ENCODE data around the gene OR2M2. TPM values are rescaled to one million over a fixed set of nuclear protein-coding genes. Genes with fewer than 3 reads are reported as not detected.

OR2M2 gene
- total RNA-seq, 1 donor from 2014 or later = not detected

GRCh38 chr1:248229360-248229908 lies 54.8 kb downstream of the OR2M2 start:
- Histone ChIP-seq H4K20me1 (ENCODE audit: insufficient read depth, low read length) (no peaks in the 10 kb centered on the region), H3K4me1 (ENCODE audit: insufficient read depth, low read length) (no peaks in the 10 kb centered on the region), H3K4me3 (ENCODE audit: insufficient read depth, low read depth, low read length) (no peak overlapping the region), H3K79me2 (ENCODE audit: insufficient read depth, low read length) (no peaks in the 10 kb centered on the region), H3K9me3 (ENCODE audit: insufficient read depth, low read depth, low read length) (peaks cover 8% of the 10 kb centered on the region), H3K36me3 (ENCODE audit: insufficient read depth, low read length) (no peaks in the 10 kb centered on the region), H3K9ac (ENCODE audit: low read length) (no peak overlapping the region), H3K4me2 (ENCODE audit: low read length) (no peak overlapping the region), H3K27me3 (ENCODE audit: insufficient read depth, low read length) (no peaks in the 10 kb centered on the region), H2AFZ (ENCODE audit: low read depth, low read length) (no peak overlapping the region), H3K27ac (ENCODE audit: low read depth, low read length) (no peak overlapping the region)
- DNase-seq (ENCODE audit: low read depth) (no peak), FAIRE-seq (no peak)
- no peak overlapping the region for H3K27ac Mint-ChIP-seq (ENCODE audit: unreplicated experiment)
- H3K9me3 Mint-ChIP-seq (ENCODE audit: unreplicated experiment) = peaks cover 8% of the 10 kb centered on the region
- TF ChIP-seq CTCF (IDR thresholded peaks at IDR 0.05; ENCODE audit: insufficient read depth, low read depth, low read length) (no peak), EZH2 (IDR thresholded peaks at IDR 0.05; ENCODE audit: insufficient read depth, low read length) (no peak)
- no peaks in the 10 kb centered on the region for H3K4me1 Mint-ChIP-seq (ENCODE audit: low read depth, unreplicated experiment)
- H3K4me3 Mint-ChIP-seq (ENCODE audit: unreplicated experiment) = no peak overlapping the region
- H3K36me3 Mint-ChIP-seq (ENCODE audit: low read depth, unreplicated experiment) = no peaks in the 10 kb centered on the region
- no peaks in the 10 kb centered on the region for H3K27me3 Mint-ChIP-seq (ENCODE audit: low read depth, unreplicated experiment)

Other genes with a start within 250 kb of the OR2M2 start
- gene OR2AJ1, start 249.9 kb upstream of the OR2M2 start, total RNA-seq = not detected in 2 replicates
- gene OR2L8, start 226.0 kb upstream of the OR2M2 start, total RNA-seq = not detected in 2 replicates
- gene OR2AK2, start 209.6 kb upstream of the OR2M2 start, total RNA-seq = not detected in 2 replicates
- not detected in 2 replicates for gene OR2L5, start 161.2 kb upstream of the OR2M2 start, total RNA-seq
- gene OR2L2, start 144.8 kb upstream of the OR2M2 start, total RNA-seq = not detected in 2 replicates
- gene OR2L3, start 128.0 kb upstream of the OR2M2 start, total RNA-seq = not detected in 2 replicates
- gene OR2L13, start 79.6 kb upstream of the OR2M2 start, total RNA-seq = not detected in 2 replicates
- not detected in 2 replicates for gene OR2M5, start 29.7 kb upstream of the OR2M2 start, total RNA-seq
- gene OR2M3, start 22.4 kb downstream of the OR2M2 start, total RNA-seq = not detected in 2 replicates
- gene OR2M4, start 56.6 kb downstream of the OR2M2 start, total RNA-seq = not detected in 2 replicates
- not detected in 2 replicates for gene OR2T33, start 103.2 kb downstream of the OR2M2 start, total RNA-seq
- gene OR2T12, start 128.6 kb downstream of the OR2M2 start, total RNA-seq = not detected in 2 replicates
- gene OR2M7, start 149.7 kb downstream of the OR2M2 start, total RNA-seq = not detected in 2 replicates
- gene OR14C36, start 174.0 kb downstream of the OR2M2 start, total RNA-seq = not detected in 2 replicates
- gene OR2T4, start 186.8 kb downstream of the OR2M2 start, total RNA-seq = not detected in 2 replicates
- gene OR2T6, start 200.9 kb downstream of the OR2M2 start, total RNA-seq = not detected in 2 replicates
- gene OR2T1, start 228.2 kb downstream of the OR2M2 start, total RNA-seq = not detected in 2 replicates